ENCODE measurements around the gene PIK3CB. TPM values are rescaled to one million over a fixed set of nuclear protein-coding genes. Genes with fewer than 3 reads are reported as not detected.
"Not testable (repeated sequence)": the region's sequence is repeated elsewhere in the genome, so short reads cannot be mapped to it uniquely, and the experiment has no call there.

PIK3CB gene
- total and polyA plus RNA-seq, 4 donors, result 4.7 to 15.9 (median 11.1) TPM

- H3K27ac ChIP-seq (ENCODE audit: low read depth in 1 of 2, low read length in 2 of 2), result no peak overlapping the region
- H3K4me3 ChIP-seq (ENCODE audit: low read depth in 1 of 3, low read length in 3 of 3), result no peak overlapping the region
- no peak overlapping the region for H3K9ac ChIP-seq (ENCODE audit: low read depth in 1 of 2, low read length in 2 of 2)
- H3K27me3 ChIP-seq (ENCODE audit: control insufficient read depth in 4 of 4, insufficient read depth in 4 of 4, low read length in 3 of 4), result no peaks in the 10 kb centered on the region
- no peak for DNase-seq (ENCODE audit: low spot score)
- no peaks in the 10 kb centered on the region for H3K4me1 ChIP-seq (ENCODE audit: control insufficient read depth in 4 of 4, insufficient read depth in 4 of 4, low read length in 3 of 4)
- TF ChIP-seq REST (IDR thresholded peaks at IDR 0.05) (no peak), TAF1 (conservative IDR thresholded peaks at IDR 0.05) (no peak), FOXA2 (IDR thresholded peaks at IDR 0.05) (no peak), SP1 (IDR thresholded peaks at IDR 0.05) (no peak), GABPA (IDR thresholded peaks at IDR 0.05 in 1 of 2, conservative IDR thresholded peaks at IDR 0.05 in 1 of 2) (no peak), JUND (IDR thresholded peaks at IDR 0.05) (no peak), CTCF (IDR thresholded peaks at IDR 0.05; ENCODE audit: low read depth, low read length, missing input control) (no peak), FOXA1 (IDR thresholded peaks at IDR 0.05) (no peak), RXRA (IDR thresholded peaks at IDR 0.05) (no peak), HNF4G (IDR thresholded peaks at IDR 0.05) (no peak), RAD21 (IDR thresholded peaks at IDR 0.05) (no peak)
- TF ChIP-seq, protein P1, sequence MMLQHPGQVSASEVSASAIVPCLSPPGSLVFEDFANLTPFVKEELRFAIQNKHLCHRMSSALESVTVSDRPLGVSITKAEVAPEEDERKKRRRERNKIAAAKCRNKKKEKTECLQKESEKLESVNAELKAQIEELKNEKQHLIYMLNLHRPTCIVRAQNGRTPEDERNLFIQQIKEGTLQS (IDR thresholded peaks at IDR 0.05), result no peak
- TF ChIP-seq, protein P2, sequence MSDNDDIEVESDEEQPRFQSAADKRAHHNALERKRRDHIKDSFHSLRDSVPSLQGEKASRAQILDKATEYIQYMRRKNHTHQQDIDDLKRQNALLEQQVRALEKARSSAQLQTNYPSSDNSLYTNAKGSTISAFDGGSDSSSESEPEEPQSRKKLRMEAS (IDR thresholded peaks at IDR 0.05), result no peak
- TF ChIP-seq, protein P3, sequence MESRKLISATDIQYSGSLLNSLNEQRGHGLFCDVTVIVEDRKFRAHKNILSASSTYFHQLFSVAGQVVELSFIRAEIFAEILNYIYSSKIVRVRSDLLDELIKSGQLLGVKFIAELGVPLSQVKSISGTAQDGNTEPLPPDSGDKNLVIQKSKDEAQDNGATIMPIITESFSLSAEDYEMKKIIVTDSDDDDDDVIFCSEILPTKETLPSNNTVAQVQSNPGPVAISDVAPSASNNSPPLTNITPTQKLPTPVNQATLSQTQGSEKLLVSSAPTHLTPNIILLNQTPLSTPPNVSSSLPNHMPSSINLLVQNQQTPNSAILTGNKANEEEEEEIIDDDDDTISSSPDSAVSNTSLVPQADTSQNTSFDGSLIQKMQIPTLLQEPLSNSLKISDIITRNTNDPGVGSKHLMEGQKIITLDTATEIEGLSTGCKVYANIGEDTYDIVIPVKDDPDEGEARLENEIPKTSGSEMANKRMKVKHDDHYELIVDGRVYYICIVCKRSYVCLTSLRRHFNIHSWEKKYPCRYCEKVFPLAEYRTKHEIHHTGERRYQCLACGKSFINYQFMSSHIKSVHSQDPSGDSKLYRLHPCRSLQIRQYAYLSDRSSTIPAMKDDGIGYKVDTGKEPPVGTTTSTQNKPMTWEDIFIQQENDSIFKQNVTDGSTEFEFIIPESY (IDR thresholded peaks at IDR 0.05), result no peak
- WGBS, result 95% methylated on average over 4 of the region's 4 CpGs
- no peaks in the 10 kb centered on the region for H3K9me3 ChIP-seq (ENCODE audit: control insufficient read depth in 4 of 4, low read length in 3 of 4)
- H3K36me3 ChIP-seq (ENCODE audit: control insufficient read depth in 4 of 4, insufficient read depth in 3 of 4, low read depth in 1 of 4, low read length in 3 of 4), result no peaks in the 10 kb centered on the region
Measured at GRCh38 chr3:138848696-138849095, 14.0 kb upstream of the PIK3CB start.

DNA sequence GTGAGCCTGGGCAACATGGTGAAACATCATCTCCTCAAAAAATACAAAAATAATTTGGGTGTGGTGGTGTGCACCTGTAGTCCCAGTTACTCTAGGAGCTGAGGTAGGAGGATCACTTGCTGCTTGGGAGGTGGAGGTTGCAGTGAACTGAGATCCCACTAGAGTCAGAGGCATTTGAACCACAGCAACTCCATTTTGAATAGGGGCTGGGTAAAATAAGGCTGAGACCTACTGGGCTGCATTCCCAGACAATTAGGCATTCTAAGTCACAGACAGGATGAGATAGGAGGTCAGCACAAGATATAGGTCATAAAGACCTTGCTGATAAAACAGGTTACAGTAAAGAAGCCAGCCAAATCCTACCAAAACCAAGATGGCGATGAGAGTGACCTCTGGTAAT is 12.1 kb upstream of the PIK3CB start:
- H3K9me3 ChIP-seq (ENCODE audit: control insufficient read depth in 4 of 4, low read length in 3 of 4); H3K36me3 ChIP-seq (ENCODE audit: control insufficient read depth in 4 of 4, insufficient read depth in 3 of 4, low read depth in 1 of 4, low read length in 3 of 4); H3K9ac ChIP-seq (ENCODE audit: low read depth in 1 of 2, low read length in 2 of 2); H3K27ac ChIP-seq (ENCODE audit: low read depth in 1 of 2, low read length in 2 of 2); H3K4me3 ChIP-seq (ENCODE audit: low read depth in 1 of 3, low read length in 3 of 3); DNase-seq (ENCODE audit: low spot score); H3K27me3 ChIP-seq (ENCODE audit: control insufficient read depth in 4 of 4, insufficient read depth in 4 of 4, low read length in 3 of 4); H3K4me1 ChIP-seq (ENCODE audit: control insufficient read depth in 4 of 4, insufficient read depth in 4 of 4, low read length in 3 of 4): not testable (repeated sequence)
- WGBS, result 95% methylated on average over 1 of the region's 1 CpG

Data from liver (tissue), 9 donors.